Kidney epithelial cell (primary cell): ENCODE results near the gene AVP. TPM values are rescaled to one million over a fixed set of nuclear protein-coding genes. Genes with fewer than 3 reads are reported as not detected.
"Not testable (repeated sequence)": the region's sequence is repeated elsewhere in the genome, so short reads cannot be mapped to it uniquely, and the experiment has no call there.

Source experiments
- DNase-seq: peaks from one replicate; pipeline ENCODE4 v3.0.0-alpha.2; 2010; ENCODE audit warnings: low read depth
- H3K27me3 ChIP-seq: 2 replicates; pipeline ENCODE4 v1.6.0; 2011; ENCODE audit warnings: low read length; ENCODE audit not compliant: control insufficient read depth, insufficient read depth
- H3K36me3 ChIP-seq: 2 replicates; pipeline ENCODE4 v1.5.1; 2011; ENCODE audit warnings: low read length; ENCODE audit not compliant: control insufficient read depth, insufficient read depth
- H3K4me3 ChIP-seq: 2 replicates; pipeline ENCODE4 v1.5.1; 2011; ENCODE audit warnings: low read depth, mild to moderate bottlenecking, control low read depth, low read length
- CTCF ChIP-seq: IDR thresholded peaks from 2 replicates; pipeline ENCODE4 v1.5.1; 2011; ENCODE audit warnings: mild to moderate bottlenecking, moderate library complexity, low read length, control low read depth, inconsistent platforms; ENCODE audit not compliant: insufficient read depth, poor library complexity, severe bottlenecking
- total RNA-seq: library from RNA; depleted of rRNA; stranded (reverse); fragments of >200 nt; gene quantifications from 2 replicates; pipeline ENCODE4 v1.2.3, GENCODE V29; 2015

Gene AVP
- total RNA-seq, 1 donor from 2014 or later, result not detected

- H3K4me3 ChIP-seq, result no peak overlapping the region
- TF ChIP-seq CTCF, result no peak
- no peaks in the 10 kb centered on the region for H3K36me3 ChIP-seq
- DNase-seq, result no peak
- H3K27me3 ChIP-seq, result no peaks in the 10 kb centered on the region
Observed at GRCh38 chr20:3128275-3128984, 43.9 kb upstream of the AVP start.

DNA sequence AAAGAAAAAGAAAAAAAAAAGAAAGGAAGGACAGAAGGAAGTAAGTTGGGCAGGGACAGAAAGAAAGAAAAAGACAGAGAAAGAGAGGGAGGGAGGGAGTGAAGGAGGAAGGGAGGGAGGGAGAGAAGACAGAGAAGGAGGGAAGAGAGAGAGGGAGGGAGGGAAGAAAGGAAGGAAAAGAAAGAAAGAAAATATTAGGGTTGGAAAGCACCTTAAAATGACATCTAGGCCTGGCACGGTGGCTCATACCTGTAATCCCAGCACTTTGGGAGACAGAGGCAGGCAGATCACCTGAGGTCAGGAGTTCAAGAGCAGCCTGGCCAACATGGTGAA, 42.0 kb upstream of the AVP start:
- no peak for DNase-seq
- no peaks in the 10 kb centered on the region for H3K36me3 ChIP-seq
- no peak overlapping the region for H3K4me3 ChIP-seq
- TF ChIP-seq CTCF, result no peak
- no peaks in the 10 kb centered on the region for H3K27me3 ChIP-seq

GRCh38 chr20:3125776-3126526, 41.4 kb upstream of the AVP start:
- not testable (repeated sequence) for H3K36me3 ChIP-seq, H3K4me3 ChIP-seq, H3K27me3 ChIP-seq, DNase-seq

DNA sequence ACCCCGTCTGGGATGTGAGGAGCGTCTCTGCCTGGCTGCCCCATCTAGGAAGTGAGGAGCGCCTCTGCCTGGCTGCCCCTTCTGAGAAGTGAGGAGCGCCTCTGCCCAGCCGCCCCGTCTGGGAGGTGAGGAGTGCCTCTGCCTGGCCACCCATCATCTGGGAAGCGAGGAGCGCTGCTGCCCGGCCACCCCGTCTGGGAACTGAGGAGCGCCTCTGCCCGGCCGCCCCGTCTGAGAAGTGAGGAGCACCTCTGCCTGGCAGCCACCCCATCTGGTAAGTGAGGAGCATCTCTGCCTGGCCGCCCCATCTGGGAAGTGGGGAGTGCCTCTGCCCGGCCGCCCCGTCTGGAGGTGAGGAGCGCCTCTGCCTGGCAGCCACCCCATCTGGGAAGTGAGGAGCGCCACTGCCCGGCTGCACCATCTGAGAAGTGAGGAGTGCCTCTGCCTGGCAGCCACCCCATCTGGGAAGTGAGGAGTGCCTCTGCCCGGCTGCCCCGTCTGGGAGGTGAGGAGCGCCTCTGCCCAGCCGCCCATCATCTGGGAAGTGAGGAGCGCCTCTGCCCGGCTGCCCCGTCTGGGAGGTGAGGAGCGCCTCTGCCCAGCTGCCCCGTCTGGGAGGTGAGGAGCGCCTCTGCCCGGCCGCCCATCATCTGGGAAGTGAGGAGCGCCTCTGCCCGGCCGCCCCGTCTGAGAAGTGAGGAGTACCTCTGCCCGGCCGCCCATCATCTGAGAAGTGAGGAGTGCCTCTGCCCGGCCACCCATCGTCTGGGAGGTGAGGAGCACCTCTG, 40.4 kb upstream of the AVP start:
- not testable (repeated sequence) for H3K36me3 ChIP-seq, DNase-seq

GRCh38 chr20:3124163-3124562, 39.6 kb upstream of the AVP start:
- not testable (repeated sequence) for H3K36me3 ChIP-seq, H3K27me3 ChIP-seq, H3K4me3 ChIP-seq, DNase-seq

More for the DNA sequence above, 40.4 kb upstream of the AVP start:
- not testable (repeated sequence) for H3K27me3 ChIP-seq, H3K4me3 ChIP-seq

- H3K4me3 ChIP-seq, result no peak overlapping the region
- no peak for DNase-seq
- H3K27me3 ChIP-seq, result no peaks in the 10 kb centered on the region
- no peak for TF ChIP-seq CTCF
- no peaks in the 10 kb centered on the region for H3K36me3 ChIP-seq
Observed at GRCh38 chr20:3123542-3123941, 39.0 kb upstream of the AVP start.

GRCh38 chr20:3121955-3122610, 37.6 kb upstream of the AVP start:
- Histone ChIP-seq H3K36me3 (no peaks in the 10 kb centered on the region), H3K4me3 (no peak overlapping the region), H3K27me3 (no peaks in the 10 kb centered on the region)
- no peak for TF ChIP-seq CTCF
- no peak for DNase-seq
